Activated B cell treated with CpG ODN at 0.5 μM for 24 hours (primary cell): ENCODE results near the gene AKT3. TPM values are rescaled to one million over a fixed set of nuclear protein-coding genes. Genes with fewer than 3 reads are reported as not detected.
A peak's percentile ranks its signal among the peaks of the same experiment; 100 is the strongest.

Source experiments
- ATAC-seq: fragments of 200-7000 bp; cut with Tn5 transposase; one replicate; pipeline ENCODE4 v1.10.0; 2021; ENCODE audit warnings: low read depth, mild to moderate bottlenecking, moderate library complexity
- CTCF ChIA-PET: fragments of 350-600 bp; sonication (Branson Sonifier 250); formaldehyde crosslinking; loops from one replicate; lab custom pipeline; 2021; ENCODE audit warnings: antibody characterized with exemption; lab: Charles Lee
- POLR2A ChIA-PET: fragments of 350-600 bp; sonication (Branson Sonifier 250); formaldehyde crosslinking; loops from one replicate; lab custom pipeline; 2021; ENCODE audit warnings: antibody characterized with exemption; lab: Charles Lee
- DNase-seq: peaks from one replicate; pipeline ENCODE4 v3.0.0; 2022
- H3K27ac Mint-ChIP-seq: one replicate; pipeline ENCODE4 v1.8.0; 2020; ENCODE audit warnings: mixed read lengths
- H3K27me3 Mint-ChIP-seq: one replicate; pipeline ENCODE4 v1.8.0; 2021; ENCODE audit warnings: mixed read lengths
- H3K36me3 Mint-ChIP-seq: one replicate; pipeline ENCODE4 v1.8.0; 2021; ENCODE audit warnings: low read depth, mixed read lengths
- H3K4me1 Mint-ChIP-seq: one replicate; pipeline ENCODE4 v1.8.0; 2021; ENCODE audit warnings: mixed read lengths
- H3K4me3 Mint-ChIP-seq: one replicate; pipeline ENCODE4 v1.8.0; 2020; ENCODE audit warnings: mild to moderate bottlenecking, mixed read lengths
- H3K9me3 Mint-ChIP-seq: one replicate; pipeline ENCODE4 v1.8.0; 2020; ENCODE audit warnings: mixed read lengths
- CTCF ChIP-seq: fragments of 200-600 bp; IDR thresholded peaks from one replicate; pipeline ENCODE4 v1.8.0; 2022; ENCODE audit warnings: antibody characterized with exemption, mild to moderate bottlenecking
- intact Hi-C: fragments of 100-400 bp; cut with micrococcal nuclease; formaldehyde crosslinking; loops from one replicate; pipeline ENCODE4 v1.15.1; 2024
- total RNA-seq: library from RNA; stranded (reverse); gene quantifications from 2 replicates; pipeline ENCODE4 v1.2.3, GENCODE V29; 2022

The AKT3 gene
- total RNA-seq, 1 donor from 2014 or later, result 63.3 TPM

- DNase-seq (no peak), ATAC-seq (no peak)
- H3K4me3 Mint-ChIP-seq, result no peak overlapping the region
- POLR2A ChIA-PET, result interaction anchor here (0.6 kb wide), 1 partner anchor 37 kb away, joined by 4 read pairs; no protein-coding TSS in a partner anchor
- H3K9me3 Mint-ChIP-seq, result peaks cover 7% of the 10 kb centered on the region
- no peak for TF ChIP-seq CTCF
- intact Hi-C loops, result no loop called here
- no peaks in the 10 kb centered on the region for H3K27me3 Mint-ChIP-seq
- CTCF ChIA-PET, result no interaction called here
- H3K27ac Mint-ChIP-seq, result no peak overlapping the region
- no peaks in the 10 kb centered on the region for H3K4me1 Mint-ChIP-seq
- H3K36me3 Mint-ChIP-seq, result peaks cover 4% of the 10 kb centered on the region
These were observed 323.9 kb downstream of the AKT3 start for GRCh38 chr1:243526180-243526579.

GRCh38 chr1:243525085-243525487, 325.0 kb downstream of the AKT3 start:
- ATAC-seq (no peak), DNase-seq (no peak)
- intact Hi-C loops, result no loop called here
- POLR2A ChIA-PET, result no interaction called here
- H3K9me3 Mint-ChIP-seq, result peaks cover 7% of the 10 kb centered on the region
- no peak for TF ChIP-seq CTCF
- no peak overlapping the region for H3K4me3 Mint-ChIP-seq
- H3K36me3 Mint-ChIP-seq, result peaks cover 5% of the 10 kb centered on the region
- no peaks in the 10 kb centered on the region for H3K4me1 Mint-ChIP-seq
- H3K27me3 Mint-ChIP-seq, result no peaks in the 10 kb centered on the region
- CTCF ChIA-PET, result no interaction called here
- no peak overlapping the region for H3K27ac Mint-ChIP-seq

DNA sequence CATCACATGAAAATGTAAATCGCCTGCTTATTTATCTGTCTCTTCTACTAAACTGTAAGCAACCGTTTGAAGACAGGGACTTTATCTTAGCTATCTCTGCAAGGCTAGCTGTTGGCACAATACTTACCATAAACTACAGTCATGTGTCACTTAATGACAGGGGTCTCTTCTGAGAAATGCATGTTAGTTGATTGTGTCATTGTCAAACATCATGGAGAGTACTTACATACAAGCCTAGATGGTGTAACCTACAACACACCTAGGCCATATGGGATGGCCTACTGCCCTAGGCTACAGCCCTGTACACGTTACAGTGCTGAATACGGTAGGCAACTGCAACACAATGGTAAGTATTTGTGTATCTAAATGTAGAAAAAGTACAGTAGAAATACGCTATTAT, 326.3 kb downstream of the AKT3 start:
- CTCF ChIA-PET, result no interaction called here
- peaks cover 9% of the 10 kb centered on the region for H3K36me3 Mint-ChIP-seq
- no peak for TF ChIP-seq CTCF
- intact Hi-C loops, result no loop called here
- H3K4me1 Mint-ChIP-seq, result no peaks in the 10 kb centered on the region
- DNase-seq (no peak), ATAC-seq (no peak)
- peaks cover 5% of the 10 kb centered on the region for H3K9me3 Mint-ChIP-seq
- H3K27ac Mint-ChIP-seq, result no peak overlapping the region
- POLR2A ChIA-PET, result no interaction called here
- H3K4me3 Mint-ChIP-seq, result no peak overlapping the region
- H3K27me3 Mint-ChIP-seq, result no peaks in the 10 kb centered on the region

DNA sequence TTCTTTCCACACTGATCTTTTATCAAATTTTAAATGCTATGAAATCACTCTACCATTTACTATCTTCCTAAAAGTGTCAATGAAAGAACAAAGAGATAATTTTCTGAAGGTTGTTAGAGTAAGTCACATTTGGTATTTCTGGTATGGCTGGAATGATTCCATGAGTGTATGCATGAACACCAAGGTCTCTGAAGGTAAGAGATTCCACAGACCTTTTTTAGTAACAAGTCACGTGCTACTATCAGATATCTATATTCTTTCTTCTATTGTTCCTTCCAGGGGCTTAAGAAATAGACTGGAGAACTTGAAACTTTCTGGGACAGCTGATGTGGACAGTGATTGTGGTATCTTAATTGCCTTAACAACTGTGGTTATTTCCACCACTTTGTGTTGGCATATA, 329.2 kb downstream of the AKT3 start:
- Mint-ChIP-seq H3K36me3 (peaks cover 20% of the 10 kb centered on the region), H3K9me3 (peaks cover 4% of the 10 kb centered on the region), H3K27ac (no peak overlapping the region), H3K27me3 (no peaks in the 10 kb centered on the region), H3K4me1 (no peaks in the 10 kb centered on the region), H3K4me3 (no peak overlapping the region)
- DNase-seq (no peak), ATAC-seq (no peak)
- intact Hi-C loops, result no loop called here
- no peak for TF ChIP-seq CTCF
- POLR2A ChIA-PET, result no interaction called here
- CTCF ChIA-PET, result no interaction called here

- peaks cover 4% of the 10 kb centered on the region for H3K9me3 Mint-ChIP-seq
- H3K27ac Mint-ChIP-seq, result peak overlapping the region; percentile 12
- no peaks in the 10 kb centered on the region for H3K27me3 Mint-ChIP-seq
- TF ChIP-seq CTCF, result no peak
- H3K4me1 Mint-ChIP-seq, result peaks cover 14% of the 10 kb centered on the region
- POLR2A ChIA-PET, result no interaction called here
- ATAC-seq, result no peak
- H3K36me3 Mint-ChIP-seq, result peaks cover 32% of the 10 kb centered on the region
- DNase-seq, result no peak
- intact Hi-C loops, result no loop called here
- CTCF ChIA-PET, result no interaction called here
- H3K4me3 Mint-ChIP-seq, result no peak overlapping the region
These were observed 335.1 kb downstream of the AKT3 start for GRCh38 chr1:243514927-243515326.
